T-helper 2 cell treated with Interferon-gamma antibody and Interleukin-4, amounts not matched to agents 100 ng/mL and 5 ng/mL, for 36 hours (primary cell): ENCODE measurements around the gene BNIP1. TPM values are rescaled to one million over a fixed set of nuclear protein-coding genes. Genes with fewer than 3 reads are reported as not detected.
"Not testable (repeated sequence)": the region's sequence is repeated elsewhere in the genome, so short reads cannot be mapped to it uniquely, and the experiment has no call there.

ENCODE experiments used
- intact Hi-C: fragments of 100-400 bp; cut with micrococcal nuclease; formaldehyde crosslinking; loops from one replicate; pipeline ENCODE4 v1.15.1; 2023
- total RNA-seq: library from RNA; stranded (reverse); gene quantifications from 2 replicates; pipeline ENCODE4 v1.2.3, GENCODE V29; 2022

BNIP1 gene
- total RNA-seq, result 14.4 and 16.7 TPM in 2 replicates

- intact Hi-C loops, result loop anchor here (1.0 to 10.0 kb wide), 7 partner anchors 88 to 1757 kb away; partner anchors contain the start of genes ATP6V0E1, CPEB4, CREBRF and DUSP1
Measured at GRCh38 chr5:173144200-173145176, at the start of gene BNIP1. Gene BNIP1 (plus strand): TSS chr5:173144531. CDS start chr5:173144546, 15 bp downstream.

GRCh38 chr5:173098787-173099186 is 45.5 kb upstream of the BNIP1 start:
- intact Hi-C loops, result no loop called here

- intact Hi-C loops, result no loop called here
Measured at GRCh38 chr5:173099461-173099860, 44.9 kb upstream of the BNIP1 start.

- intact Hi-C loops, result no loop called here
Measured at GRCh38 chr5:173101245-173101644, 43.1 kb upstream of the BNIP1 start.

GRCh38 chr5:173103411-173103810 is 40.9 kb upstream of the BNIP1 start:
- intact Hi-C loops, result no loop called here

- intact Hi-C loops, result no loop called here
Measured at GRCh38 chr5:173108914-173109313, 35.4 kb upstream of the BNIP1 start.

- intact Hi-C loops, result no loop called here
Measured at GRCh38 chr5:173114536-173114935, 29.8 kb upstream of the BNIP1 start.

- intact Hi-C loops, result no loop called here
Measured at GRCh38 chr5:173119719-173120118, 24.6 kb upstream of the BNIP1 start.

- intact Hi-C loops, result no loop called here
Measured at GRCh38 chr5:173123416-173123815, 20.9 kb upstream of the BNIP1 start.

GRCh38 chr5:173132166-173132565 is 12.2 kb upstream of the BNIP1 start:
- intact Hi-C loops, result not testable (repeated sequence)

GRCh38 chr5:173138707-173139106 is 5.6 kb upstream of the BNIP1 start:
- intact Hi-C loops, result no loop called here

- intact Hi-C loops, result loop anchor here (5.0 to 10.0 kb wide), 2 partner anchors 745 to 1752 kb away; partner anchors contain the start of genes CPEB4 and NPM1
Measured at GRCh38 chr5:173139631-173140030, 4.7 kb upstream of the BNIP1 start.

GRCh38 chr5:173140769-173141168 is 3.6 kb upstream of the BNIP1 start:
- intact Hi-C loops, result loop anchor here (5.0 to 10.0 kb wide), 2 partner anchors 744 to 1753 kb away; partner anchors contain the start of genes CPEB4 and NPM1

- intact Hi-C loops, result loop anchor here (5.0 to 10.0 kb wide), 2 partner anchors 741 to 1756 kb away; partner anchors contain the start of genes CPEB4 and NPM1
Measured at GRCh38 chr5:173143567-173143966, 764 bp upstream of the BNIP1 start.

GRCh38 chr5:173148354-173148753 is 4.0 kb downstream of the BNIP1 start:
- intact Hi-C loops, result loop anchor here (10.0 kb wide), 1 partner anchor 736 kb away; the partner anchor contains the start of gene CPEB4

GRCh38 chr5:173152547-173152946 is 8.2 kb downstream of the BNIP1 start:
- intact Hi-C loops, result no loop called here

GRCh38 chr5:173153842-173154241 is 9.5 kb downstream of the BNIP1 start:
- intact Hi-C loops, result no loop called here

- intact Hi-C loops, result not testable (repeated sequence)
Measured at GRCh38 chr5:173154619-173155018, 10.3 kb downstream of the BNIP1 start.

- intact Hi-C loops, result no loop called here
Measured at GRCh38 chr5:173155912-173156311, 11.6 kb downstream of the BNIP1 start.

GRCh38 chr5:173158366-173158765 is 14.0 kb downstream of the BNIP1 start:
- intact Hi-C loops, result no loop called here

GRCh38 chr5:173159256-173159655 is 14.9 kb downstream of the BNIP1 start:
- intact Hi-C loops, result no loop called here

GRCh38 chr5:173161148-173161547 is 16.8 kb downstream of the BNIP1 start:
- intact Hi-C loops, result no loop called here
